Activated naive CD8-positive, alpha-beta T cell treated with anti-CD3 and anti-CD28 coated beads, Interleukin-2, amount 50 U/mL, for 24 hours (primary cell): Measurements from ENCODE around the gene LTBP2.

Source experiments
- ATAC-seq: fragments of 150-1000 bp; cut with Tn5 transposase; one replicate; pipeline ENCODE4 v1.10.0; 2021
- DNase-seq: peaks from one replicate; pipeline ENCODE4 v3.0.0; 2021
- H3K27ac Mint-ChIP-seq: one replicate; pipeline ENCODE4 v1.8.0; 2021; ENCODE audit warnings: mild to moderate bottlenecking, mixed read lengths
- H3K27me3 Mint-ChIP-seq: one replicate; pipeline ENCODE4 v1.8.0; 2021; ENCODE audit warnings: mixed read lengths
- H3K36me3 Mint-ChIP-seq: one replicate; pipeline ENCODE4 v1.8.0; 2021; ENCODE audit warnings: low read depth, mixed read lengths
- H3K4me1 Mint-ChIP-seq: one replicate; pipeline ENCODE4 v1.8.0; 2021; ENCODE audit warnings: mixed read lengths
- H3K4me3 Mint-ChIP-seq: one replicate; pipeline ENCODE4 v1.8.0; 2021; ENCODE audit warnings: mild to moderate bottlenecking, moderate library complexity, mixed read lengths
- H3K9me3 Mint-ChIP-seq: one replicate; pipeline ENCODE4 v1.8.0; 2021; ENCODE audit warnings: mixed read lengths

The LTBP2 gene

GRCh38 chr14:74647678-74648461 lies 35.8 kb upstream of the LTBP2 start:
- no peak for ATAC-seq
- no peak for DNase-seq
- H3K27me3 Mint-ChIP-seq = no peaks in the 10 kb centered on the region
- no peak overlapping the region for H3K4me3 Mint-ChIP-seq
- H3K4me1 Mint-ChIP-seq = peaks cover 4% of the 10 kb centered on the region
- no peaks in the 10 kb centered on the region for H3K36me3 Mint-ChIP-seq
- H3K27ac Mint-ChIP-seq = no peak overlapping the region
- H3K9me3 Mint-ChIP-seq = no peaks in the 10 kb centered on the region

DNA sequence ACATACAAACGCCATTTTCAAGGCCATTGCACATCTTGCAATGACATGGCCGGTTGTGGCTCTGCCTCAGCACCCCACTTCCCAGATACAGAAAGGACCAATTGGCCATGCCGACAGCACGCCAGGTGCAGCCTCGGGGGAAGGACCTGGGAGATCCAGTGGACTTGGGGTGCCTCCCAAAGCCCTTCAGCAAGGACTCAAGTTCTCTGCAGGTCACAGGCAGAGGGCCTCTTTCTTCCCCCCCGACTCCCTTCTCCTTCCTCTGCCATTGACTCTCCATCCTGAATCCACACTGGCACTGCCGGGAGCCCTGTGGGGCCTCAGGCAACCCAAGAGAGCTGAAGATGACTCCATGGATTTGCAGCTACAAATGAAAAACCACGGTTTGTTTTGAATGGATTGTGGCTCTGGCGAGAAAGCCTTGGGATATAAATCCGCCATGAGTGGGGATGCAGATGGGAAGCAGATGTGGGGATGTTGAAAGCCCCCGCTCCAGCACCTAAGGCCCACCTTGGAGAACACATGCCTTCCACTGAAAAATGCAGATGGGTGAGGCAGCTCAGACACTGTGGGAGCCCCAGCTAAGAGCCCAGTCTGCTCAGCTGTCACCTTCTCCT lies 35.1 kb upstream of the LTBP2 start:
- peaks cover 4% of the 10 kb centered on the region for H3K4me1 Mint-ChIP-seq
- H3K9me3 Mint-ChIP-seq = no peaks in the 10 kb centered on the region
- ATAC-seq = no peak
- DNase-seq = no peak
- H3K4me3 Mint-ChIP-seq = no peak overlapping the region
- H3K27me3 Mint-ChIP-seq = no peaks in the 10 kb centered on the region
- no peak overlapping the region for H3K27ac Mint-ChIP-seq
- H3K36me3 Mint-ChIP-seq = no peaks in the 10 kb centered on the region

DNA sequence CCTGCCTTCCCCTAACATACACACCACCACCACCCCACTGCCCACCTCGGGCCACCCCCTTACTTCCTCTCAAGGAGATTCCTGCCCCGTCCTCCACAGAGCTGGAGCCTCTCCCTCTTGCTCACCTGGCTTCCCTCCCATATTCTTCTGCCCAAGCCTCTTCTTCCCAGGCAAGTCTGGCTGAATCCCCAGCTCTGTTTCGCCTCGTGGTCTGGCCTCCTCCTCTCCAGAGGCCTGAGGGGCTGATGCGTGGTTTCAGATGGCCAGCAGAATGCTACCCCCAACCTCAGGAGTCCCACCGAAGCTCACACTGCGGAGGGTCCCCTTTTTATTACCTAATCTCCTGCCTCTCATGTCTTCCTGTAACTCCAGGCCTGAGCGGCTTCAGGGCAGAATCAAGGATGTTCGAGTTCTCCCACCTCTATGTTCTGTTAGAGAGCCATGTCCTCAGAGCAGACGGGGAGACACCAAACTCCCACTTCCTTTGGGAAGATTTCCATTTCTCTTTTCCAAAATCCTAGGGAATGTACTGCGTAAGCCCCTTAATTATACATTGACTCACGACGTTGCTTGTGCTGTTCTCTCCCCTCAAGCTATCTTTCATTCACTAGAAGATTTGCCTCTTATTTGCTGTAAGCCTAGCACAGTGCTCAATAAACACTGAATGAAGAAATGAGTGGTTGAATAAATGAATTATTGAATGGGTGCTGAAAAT lies 33.9 kb upstream of the LTBP2 start:
- Mint-ChIP-seq H3K27me3 (no peaks in the 10 kb centered on the region), H3K4me1 (no peaks in the 10 kb centered on the region), H3K4me3 (no peak overlapping the region), H3K36me3 (no peaks in the 10 kb centered on the region), H3K27ac (no peak overlapping the region), H3K9me3 (no peaks in the 10 kb centered on the region)
- ATAC-seq (no peak), DNase-seq (no peak)

- no peak for ATAC-seq
- H3K27ac Mint-ChIP-seq = no peak overlapping the region
- H3K27me3 Mint-ChIP-seq = no peaks in the 10 kb centered on the region
- H3K4me3 Mint-ChIP-seq = no peak overlapping the region
- DNase-seq = no peak
- no peaks in the 10 kb centered on the region for H3K36me3 Mint-ChIP-seq
- H3K4me1 Mint-ChIP-seq = no peaks in the 10 kb centered on the region
- H3K9me3 Mint-ChIP-seq = no peaks in the 10 kb centered on the region
These were observed 33.2 kb upstream of the LTBP2 start for GRCh38 chr14:74645244-74645643.

DNA sequence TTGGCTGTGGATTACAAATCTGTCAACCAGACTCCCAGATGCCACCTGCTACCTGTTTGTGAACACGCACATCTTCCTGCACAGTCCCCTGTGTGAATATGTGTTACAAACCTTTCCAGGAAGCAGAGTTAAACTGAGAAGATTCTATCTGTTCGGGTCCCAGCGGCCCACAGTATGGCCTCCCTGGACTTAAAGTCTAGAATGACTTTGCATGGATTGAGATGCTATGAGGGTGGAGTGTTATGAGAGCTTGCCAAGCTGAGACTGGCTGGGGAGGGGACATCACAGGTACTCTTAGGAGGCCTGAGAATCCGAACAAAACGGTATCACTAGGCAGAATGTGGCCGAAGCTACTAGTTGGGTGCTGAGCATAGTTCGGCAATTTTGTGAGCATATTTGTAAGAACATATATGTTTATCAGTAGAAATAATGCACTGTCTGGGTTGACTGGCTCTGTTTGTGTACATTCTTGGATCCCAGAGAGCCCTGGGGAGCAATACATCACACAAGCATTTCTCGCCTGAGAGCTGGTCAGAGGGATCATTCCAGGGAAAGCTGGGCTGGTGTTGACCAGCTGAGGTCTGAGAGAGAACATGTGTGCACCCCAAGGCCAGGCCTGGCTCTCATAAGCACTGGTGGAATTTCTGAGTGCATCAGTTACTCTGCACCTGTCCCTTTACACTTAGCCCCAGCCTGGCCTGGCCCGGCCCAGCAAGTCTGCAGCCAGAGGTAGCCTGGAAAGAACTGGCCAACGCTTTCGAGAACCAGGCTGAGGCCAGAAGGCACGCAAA lies 29.8 kb upstream of the LTBP2 start:
- Mint-ChIP-seq H3K36me3 (no peaks in the 10 kb centered on the region), H3K4me3 (no peak overlapping the region), H3K9me3 (no peaks in the 10 kb centered on the region), H3K4me1 (no peaks in the 10 kb centered on the region), H3K27me3 (no peaks in the 10 kb centered on the region), H3K27ac (no peak overlapping the region)
- ATAC-seq (no peak), DNase-seq (no peak)

DNA sequence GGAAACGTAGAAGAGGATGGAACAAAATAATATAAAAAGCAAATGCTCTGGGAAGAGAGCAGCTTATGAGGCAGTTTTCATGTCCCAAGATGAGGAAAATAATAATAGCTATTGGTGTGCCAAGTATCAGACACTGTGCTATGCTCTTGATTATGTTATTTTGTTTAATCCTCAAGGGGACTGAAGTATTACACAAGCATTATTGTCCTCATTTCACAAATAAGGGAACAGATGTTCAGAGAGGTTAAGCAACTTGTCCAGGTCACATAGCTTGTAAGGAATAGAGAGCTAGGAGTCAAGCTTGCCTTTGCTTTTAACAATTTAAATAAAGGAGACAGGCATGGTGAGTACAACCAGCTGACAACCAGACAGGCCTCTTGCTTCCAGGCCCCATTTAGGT lies 26.9 kb upstream of the LTBP2 start:
- no peak for DNase-seq
- H3K27ac Mint-ChIP-seq = no peak overlapping the region
- no peaks in the 10 kb centered on the region for H3K27me3 Mint-ChIP-seq
- H3K4me1 Mint-ChIP-seq = no peaks in the 10 kb centered on the region
- H3K9me3 Mint-ChIP-seq = no peaks in the 10 kb centered on the region
- no peak for ATAC-seq
- H3K4me3 Mint-ChIP-seq = no peak overlapping the region
- no peaks in the 10 kb centered on the region for H3K36me3 Mint-ChIP-seq

DNA sequence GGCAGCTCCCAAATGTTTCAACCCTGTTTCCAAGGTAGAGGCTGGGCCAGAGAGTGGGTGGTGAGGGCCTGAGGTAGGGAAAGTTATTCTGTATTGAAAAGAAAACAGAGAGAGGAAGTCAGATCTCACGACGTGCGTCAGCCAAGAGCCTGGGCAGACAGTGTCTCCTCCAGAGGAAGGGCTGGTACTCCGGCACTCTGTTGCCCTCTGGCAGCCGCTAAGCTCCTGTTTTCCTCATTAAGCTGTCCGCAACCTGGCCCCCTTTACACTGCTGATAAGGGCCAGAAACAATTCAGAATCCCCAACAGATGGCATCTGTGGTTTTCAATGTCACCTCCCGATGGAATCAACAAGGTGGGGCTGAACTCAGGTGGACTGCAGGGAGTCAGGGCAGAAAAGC lies 26.0 kb upstream of the LTBP2 start:
- DNase-seq = no peak
- H3K4me3 Mint-ChIP-seq = no peak overlapping the region
- H3K36me3 Mint-ChIP-seq = no peaks in the 10 kb centered on the region
- H3K27ac Mint-ChIP-seq = no peak overlapping the region
- H3K9me3 Mint-ChIP-seq = no peaks in the 10 kb centered on the region
- no peaks in the 10 kb centered on the region for H3K27me3 Mint-ChIP-seq
- no peak for ATAC-seq
- H3K4me1 Mint-ChIP-seq = no peaks in the 10 kb centered on the region

DNA sequence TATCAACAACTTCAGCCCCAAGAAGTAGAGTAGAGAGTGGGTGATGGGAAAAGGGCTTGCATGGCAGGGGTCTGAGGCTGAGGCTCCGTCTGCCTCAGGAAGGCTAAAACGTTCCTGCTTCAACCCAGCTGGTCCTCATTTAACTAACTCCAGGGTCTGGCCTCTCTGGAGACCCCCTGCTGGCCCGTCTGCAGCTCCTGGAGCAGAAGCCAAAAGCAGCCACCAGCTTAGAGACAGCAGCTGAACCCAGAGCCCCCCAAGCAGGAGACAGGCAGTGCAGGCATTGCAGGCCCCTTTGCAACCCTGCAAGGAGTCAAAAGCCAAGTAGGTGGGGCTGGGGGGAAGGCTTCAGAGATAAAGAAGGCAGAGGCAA lies 25.1 kb upstream of the LTBP2 start:
- Mint-ChIP-seq H3K9me3 (no peaks in the 10 kb centered on the region), H3K27me3 (no peaks in the 10 kb centered on the region), H3K4me3 (no peak overlapping the region), H3K36me3 (no peaks in the 10 kb centered on the region), H3K4me1 (no peaks in the 10 kb centered on the region), H3K27ac (no peak overlapping the region)
- ATAC-seq = no peak
- no peak for DNase-seq

DNA sequence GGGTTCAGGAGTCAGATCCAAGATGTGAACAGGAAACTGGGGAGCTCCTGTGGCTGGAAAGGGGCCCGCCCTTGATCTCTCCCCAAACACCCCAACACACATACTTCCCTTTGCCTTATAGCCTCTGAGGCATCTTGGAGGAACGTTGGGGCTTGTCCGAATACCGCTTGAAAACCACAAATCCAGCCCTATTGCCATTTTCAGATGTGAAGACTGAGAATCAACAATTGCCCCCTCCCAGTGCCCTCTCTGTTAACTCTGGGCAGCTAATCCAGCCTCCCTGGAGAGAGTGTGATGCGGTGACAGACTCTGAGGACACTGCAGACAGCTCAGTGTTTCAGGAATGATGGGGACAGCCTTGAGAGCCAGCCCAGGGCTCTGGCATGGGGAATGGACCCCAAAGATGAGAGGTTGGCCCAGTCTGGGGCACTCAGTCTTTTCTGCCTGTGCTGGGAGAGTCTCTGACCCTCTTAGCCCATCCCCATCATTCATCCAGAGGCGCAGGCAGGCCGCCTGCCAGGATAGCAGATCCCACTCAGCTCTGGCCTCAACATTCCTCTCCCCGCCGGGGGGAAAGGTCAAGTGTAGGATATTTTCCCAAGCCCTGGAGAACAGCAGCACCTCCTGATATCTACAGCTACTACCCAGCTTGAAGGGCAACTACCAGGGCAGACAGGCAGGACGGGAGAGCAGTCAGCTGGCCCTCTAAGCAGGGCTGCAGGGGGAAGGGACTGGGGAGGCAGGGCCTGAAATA lies 24.6 kb upstream of the LTBP2 start:
- no peaks in the 10 kb centered on the region for H3K9me3 Mint-ChIP-seq
- H3K27me3 Mint-ChIP-seq = no peaks in the 10 kb centered on the region
- H3K36me3 Mint-ChIP-seq = no peaks in the 10 kb centered on the region
- H3K4me3 Mint-ChIP-seq = no peak overlapping the region
- DNase-seq = no peak
- ATAC-seq = no peak
- H3K4me1 Mint-ChIP-seq = no peaks in the 10 kb centered on the region
- no peak overlapping the region for H3K27ac Mint-ChIP-seq

GRCh38 chr14:74635847-74636246 lies 23.8 kb upstream of the LTBP2 start:
- no peak for ATAC-seq
- Mint-ChIP-seq H3K27ac (no peak overlapping the region), H3K4me3 (no peak overlapping the region)

DNA sequence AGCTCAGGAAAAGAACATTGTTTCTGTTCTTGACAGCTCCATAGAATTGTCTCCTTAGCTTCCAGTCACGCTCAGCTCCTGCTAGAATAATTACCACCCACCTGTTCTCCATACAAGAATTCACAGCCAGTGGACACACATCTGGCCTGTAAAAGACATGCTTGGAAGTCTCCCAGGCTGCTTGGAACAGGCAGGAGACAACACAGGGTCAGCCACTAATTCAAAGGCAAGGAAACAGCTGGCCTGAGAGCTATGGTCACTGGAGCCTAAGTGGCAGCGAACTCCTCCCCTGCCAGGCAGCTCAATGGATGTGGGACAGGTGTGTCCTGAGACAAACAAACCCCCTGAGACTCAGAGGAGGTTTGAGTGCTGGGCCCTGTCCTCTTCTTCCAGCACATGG lies 22.9 kb upstream of the LTBP2 start:
- DNase-seq (no peak), ATAC-seq (no peak)
- Mint-ChIP-seq H3K4me3 (no peak overlapping the region), H3K27ac (no peak overlapping the region), H3K9me3 (no peaks in the 10 kb centered on the region), H3K36me3 (no peaks in the 10 kb centered on the region), H3K27me3 (no peaks in the 10 kb centered on the region), H3K4me1 (no peaks in the 10 kb centered on the region)

More at GRCh38 chr14:74635847-74636246, 23.8 kb upstream of the LTBP2 start:
- no peak for DNase-seq
- Mint-ChIP-seq H3K9me3 (no peaks in the 10 kb centered on the region), H3K27me3 (no peaks in the 10 kb centered on the region), H3K4me1 (no peaks in the 10 kb centered on the region), H3K36me3 (no peaks in the 10 kb centered on the region)

DNA sequence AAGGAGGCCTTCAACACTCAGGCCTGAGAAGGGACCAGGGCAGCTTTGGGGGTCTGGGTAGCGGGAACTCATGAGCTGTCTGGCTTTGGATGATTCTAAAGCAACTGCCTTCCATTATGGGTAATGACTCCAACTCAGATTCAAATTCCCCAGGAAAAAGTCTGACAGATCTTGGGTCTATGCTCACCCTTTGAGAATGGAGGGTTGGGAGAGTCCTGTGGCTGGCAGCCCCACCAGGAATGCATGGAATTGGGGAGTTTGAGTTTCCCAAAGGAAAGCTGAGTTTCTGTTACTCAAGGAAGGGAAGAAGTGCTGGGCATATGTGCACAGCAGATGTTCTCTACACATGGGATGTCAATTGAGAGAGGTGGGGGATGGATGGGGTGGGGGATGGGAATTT lies 22.4 kb upstream of the LTBP2 start:
- DNase-seq (no peak), ATAC-seq (no peak)
- no peaks in the 10 kb centered on the region for H3K9me3 Mint-ChIP-seq
- H3K36me3 Mint-ChIP-seq = no peaks in the 10 kb centered on the region
- H3K27me3 Mint-ChIP-seq = no peaks in the 10 kb centered on the region
- H3K27ac Mint-ChIP-seq = no peak overlapping the region
- no peaks in the 10 kb centered on the region for H3K4me1 Mint-ChIP-seq
- H3K4me3 Mint-ChIP-seq = no peak overlapping the region

DNA sequence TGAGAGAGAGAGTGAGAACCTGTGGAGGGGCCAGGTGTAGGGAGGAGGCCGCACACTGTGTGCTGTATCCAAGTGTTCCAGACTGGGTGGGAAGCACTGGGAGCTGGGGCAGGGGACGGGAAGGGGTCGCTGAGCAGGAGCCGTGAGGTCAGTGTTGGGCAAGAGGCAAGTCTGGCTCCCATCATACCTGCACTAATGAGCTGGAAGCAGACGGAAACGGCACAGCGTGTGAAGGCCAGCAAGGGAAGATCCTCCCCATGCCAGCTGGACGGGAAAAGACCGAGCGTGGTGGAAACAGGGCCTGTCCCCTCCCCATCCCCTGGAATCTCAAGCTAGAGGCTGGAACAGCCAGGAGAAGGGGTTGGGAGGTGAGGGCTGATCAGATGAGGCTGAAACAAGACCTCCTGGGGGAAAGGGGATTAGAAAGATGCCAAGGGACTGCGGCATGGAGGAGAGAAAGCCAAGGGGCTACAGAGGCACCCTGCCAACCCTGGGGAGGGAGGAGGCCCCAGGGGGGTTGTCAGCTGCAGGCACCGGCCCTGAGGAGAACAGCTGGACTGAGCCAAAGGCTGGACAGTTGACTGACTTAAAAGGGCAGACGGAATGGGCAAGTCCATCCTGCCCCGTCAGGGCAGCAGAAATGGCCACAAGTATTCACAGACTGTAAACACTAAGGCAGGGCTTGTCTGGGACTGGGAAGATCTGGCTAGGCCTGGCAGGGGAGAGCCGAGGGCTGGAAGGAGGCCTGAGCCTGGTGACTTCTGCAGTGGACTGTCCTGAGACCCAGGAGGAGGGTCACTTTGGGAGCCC lies 19.0 kb upstream of the LTBP2 start:
- Mint-ChIP-seq H3K9me3 (no peaks in the 10 kb centered on the region), H3K27me3 (no peaks in the 10 kb centered on the region), H3K4me1 (peaks cover 5% of the 10 kb centered on the region), H3K4me3 (no peak overlapping the region), H3K27ac (no peak overlapping the region), H3K36me3 (no peaks in the 10 kb centered on the region)
- ATAC-seq (no peak), DNase-seq (no peak)
